ENCODE data around the gene MEGF11.

Gene MEGF11

DNA sequence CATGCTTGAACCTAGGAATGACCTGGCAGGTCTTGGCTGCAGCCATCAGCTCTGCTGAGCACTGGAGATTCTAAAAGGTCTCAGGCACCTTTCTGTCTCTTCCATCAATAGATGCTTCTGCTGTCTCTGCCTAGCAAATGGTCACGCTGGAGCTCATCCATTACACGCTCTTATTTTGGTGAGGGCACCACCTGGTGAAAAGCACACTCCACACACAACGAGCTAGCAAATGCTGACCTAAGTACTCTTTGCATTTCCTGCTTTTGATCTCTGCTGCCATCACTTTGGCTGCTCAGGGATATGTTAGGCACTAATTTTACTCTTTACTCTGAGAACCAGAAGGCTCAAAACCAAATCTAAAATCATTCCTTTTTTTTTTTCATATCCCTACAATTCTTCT lies 293.0 kb downstream of the MEGF11 start:
- H3K27ac ChIP-seq (ENCODE audit: low read length) = no peak overlapping the region
- H3K79me2 ChIP-seq (ENCODE audit: low read length) = no peaks in the 10 kb centered on the region
- no peak overlapping the region for H3K9ac ChIP-seq (ENCODE audit: low read length)
- H3K4me3 ChIP-seq (ENCODE audit: low read length) = no peak overlapping the region
- no peak overlapping the region for H3K4me2 ChIP-seq (ENCODE audit: low read length)
- no peaks in the 10 kb centered on the region for H3K4me1 ChIP-seq (ENCODE audit: low read length)
- no peaks in the 10 kb centered on the region for H3K36me3 ChIP-seq (replicated peaks; ENCODE audit: low read depth, low read length)
- no peaks in the 10 kb centered on the region for H3K9me3 ChIP-seq (ENCODE audit: insufficient read depth, low read length)
- H4K20me1 ChIP-seq (ENCODE audit: insufficient read depth, low read length) = no peaks in the 10 kb centered on the region
- TF ChIP-seq, protein P1, sequence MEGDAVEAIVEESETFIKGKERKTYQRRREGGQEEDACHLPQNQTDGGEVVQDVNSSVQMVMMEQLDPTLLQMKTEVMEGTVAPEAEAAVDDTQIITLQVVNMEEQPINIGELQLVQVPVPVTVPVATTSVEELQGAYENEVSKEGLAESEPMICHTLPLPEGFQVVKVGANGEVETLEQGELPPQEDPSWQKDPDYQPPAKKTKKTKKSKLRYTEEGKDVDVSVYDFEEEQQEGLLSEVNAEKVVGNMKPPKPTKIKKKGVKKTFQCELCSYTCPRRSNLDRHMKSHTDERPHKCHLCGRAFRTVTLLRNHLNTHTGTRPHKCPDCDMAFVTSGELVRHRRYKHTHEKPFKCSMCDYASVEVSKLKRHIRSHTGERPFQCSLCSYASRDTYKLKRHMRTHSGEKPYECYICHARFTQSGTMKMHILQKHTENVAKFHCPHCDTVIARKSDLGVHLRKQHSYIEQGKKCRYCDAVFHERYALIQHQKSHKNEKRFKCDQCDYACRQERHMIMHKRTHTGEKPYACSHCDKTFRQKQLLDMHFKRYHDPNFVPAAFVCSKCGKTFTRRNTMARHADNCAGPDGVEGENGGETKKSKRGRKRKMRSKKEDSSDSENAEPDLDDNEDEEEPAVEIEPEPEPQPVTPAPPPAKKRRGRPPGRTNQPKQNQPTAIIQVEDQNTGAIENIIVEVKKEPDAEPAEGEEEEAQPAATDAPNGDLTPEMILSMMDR (IDR thresholded peaks at IDR 0.05; ENCODE audit: low read depth, low read length) = no peak
- TF ChIP-seq EZH2phosphoT487 (IDR thresholded peaks at IDR 0.05; ENCODE audit: low read depth) = no peak
- H3K27me3 ChIP-seq (ENCODE audit: low read depth, low read length) = peaks cover 64% of the 10 kb centered on the region
- no peak overlapping the region for H2AFZ ChIP-seq (ENCODE audit: low read depth, low read length)

DNA sequence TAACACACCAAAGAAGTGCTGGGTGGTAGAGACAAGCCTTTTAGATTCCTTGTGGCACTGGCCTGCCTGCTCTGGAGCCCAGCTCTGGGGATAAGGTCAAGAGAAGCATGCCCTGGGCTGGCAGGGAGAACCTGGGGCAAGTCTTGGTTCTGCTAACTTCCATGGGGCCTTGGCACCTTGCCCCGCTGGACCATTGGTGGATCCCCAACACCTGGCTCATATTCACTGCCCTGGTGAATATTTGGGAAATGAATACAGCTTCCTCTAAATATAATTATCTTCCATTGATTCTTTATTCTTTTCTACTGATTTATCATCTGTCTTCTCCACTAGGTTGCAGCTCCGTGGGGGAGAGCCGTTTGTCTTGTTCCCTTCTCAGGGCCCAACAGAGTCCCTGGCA lies 294.7 kb downstream of the MEGF11 start:
- Histone ChIP-seq H3K36me3 (replicated peaks; ENCODE audit: low read depth, low read length) (no peaks in the 10 kb centered on the region), H3K79me2 (ENCODE audit: low read length) (no peaks in the 10 kb centered on the region), H3K27me3 (ENCODE audit: low read depth, low read length) (peaks cover 65% of the 10 kb centered on the region), H3K4me1 (ENCODE audit: low read length) (no peaks in the 10 kb centered on the region), H3K9ac (ENCODE audit: low read length) (no peak overlapping the region), H3K4me2 (ENCODE audit: low read length) (no peak overlapping the region), H4K20me1 (ENCODE audit: insufficient read depth, low read length) (no peaks in the 10 kb centered on the region), H2AFZ (ENCODE audit: low read depth, low read length) (no peak overlapping the region), H3K27ac (ENCODE audit: low read length) (no peak overlapping the region), H3K9me3 (ENCODE audit: insufficient read depth, low read length) (no peaks in the 10 kb centered on the region), H3K4me3 (ENCODE audit: low read length) (no peak overlapping the region)
- TF ChIP-seq, protein P1 (IDR thresholded peaks at IDR 0.05; ENCODE audit: low read depth, low read length) = no peak
- no peak for TF ChIP-seq EZH2phosphoT487 (IDR thresholded peaks at IDR 0.05; ENCODE audit: low read depth)

DNA sequence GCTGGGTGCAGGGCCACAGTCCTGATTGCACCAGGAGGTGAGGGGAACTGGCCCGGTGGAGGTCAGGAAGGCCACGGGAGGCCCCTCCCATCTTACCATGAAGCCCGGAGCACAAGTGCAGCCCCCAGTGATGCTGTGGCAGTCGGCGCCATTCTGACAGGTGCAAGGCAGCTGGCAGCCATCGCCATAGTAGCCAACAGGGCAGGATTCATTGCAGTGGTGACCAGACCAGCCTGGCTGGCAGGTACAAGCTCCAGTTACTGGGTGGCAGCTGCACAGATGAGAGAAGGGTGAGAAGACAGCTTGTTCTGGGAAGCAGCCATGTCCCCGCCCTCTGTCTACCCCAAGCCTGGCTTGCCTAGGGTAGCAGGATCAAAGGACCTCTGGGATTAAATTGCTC lies 296.1 kb downstream of the MEGF11 start:
- no peak overlapping the region for H2AFZ ChIP-seq (ENCODE audit: low read depth, low read length)
- TF ChIP-seq EZH2phosphoT487 (IDR thresholded peaks at IDR 0.05; ENCODE audit: low read depth) = no peak
- TF ChIP-seq, protein P1 (IDR thresholded peaks at IDR 0.05; ENCODE audit: low read depth, low read length) = no peak
- no peaks in the 10 kb centered on the region for H3K36me3 ChIP-seq (replicated peaks; ENCODE audit: low read depth, low read length)

DNA sequence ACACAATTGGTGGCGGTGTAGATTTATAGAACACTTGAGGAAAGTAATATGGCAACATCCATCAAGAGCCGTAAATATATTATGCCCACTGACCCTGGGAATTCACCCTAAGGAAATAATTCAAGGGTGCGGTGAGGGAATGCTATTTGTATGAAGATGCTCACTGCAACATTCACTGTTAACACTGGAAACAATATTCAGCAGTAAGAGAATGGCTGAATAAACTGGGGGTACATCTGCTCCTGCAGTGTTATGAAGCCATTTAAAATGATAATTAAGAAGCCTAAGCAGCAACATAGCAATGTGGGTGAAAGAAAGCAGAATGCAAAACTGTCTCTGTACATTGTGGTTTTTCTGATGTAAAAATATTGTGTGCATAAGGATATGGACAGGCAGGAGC lies 296.7 kb downstream of the MEGF11 start:
- Histone ChIP-seq H3K36me3 (replicated peaks; ENCODE audit: low read depth, low read length) (no peaks in the 10 kb centered on the region), H3K79me2 (ENCODE audit: low read length) (no peaks in the 10 kb centered on the region), H2AFZ (ENCODE audit: low read depth, low read length) (no peak overlapping the region), H4K20me1 (ENCODE audit: insufficient read depth, low read length) (no peaks in the 10 kb centered on the region), H3K27me3 (ENCODE audit: low read depth, low read length) (peaks cover 50% of the 10 kb centered on the region), H3K4me1 (ENCODE audit: low read length) (no peaks in the 10 kb centered on the region), H3K4me2 (ENCODE audit: low read length) (no peak overlapping the region), H3K27ac (ENCODE audit: low read length) (no peak overlapping the region), H3K9me3 (ENCODE audit: insufficient read depth, low read length) (no peaks in the 10 kb centered on the region), H3K9ac (ENCODE audit: low read length) (no peak overlapping the region), H3K4me3 (ENCODE audit: low read length) (no peak overlapping the region)
- TF ChIP-seq EZH2phosphoT487 (IDR thresholded peaks at IDR 0.05; ENCODE audit: low read depth) = no peak
- TF ChIP-seq, protein P1 (IDR thresholded peaks at IDR 0.05; ENCODE audit: low read depth, low read length) = no peak

More for the DNA sequence above, 296.1 kb downstream of the MEGF11 start:
- H3K4me3 ChIP-seq (ENCODE audit: low read length) = no peak overlapping the region
- no peak overlapping the region for H3K4me2 ChIP-seq (ENCODE audit: low read length)
- H3K9me3 ChIP-seq (ENCODE audit: insufficient read depth, low read length) = no peaks in the 10 kb centered on the region
- H3K9ac ChIP-seq (ENCODE audit: low read length) = no peak overlapping the region
- H3K4me1 ChIP-seq (ENCODE audit: low read length) = no peaks in the 10 kb centered on the region
- H3K27ac ChIP-seq (ENCODE audit: low read length) = no peak overlapping the region
- H3K27me3 ChIP-seq (ENCODE audit: low read depth, low read length) = peaks cover 53% of the 10 kb centered on the region
- H4K20me1 ChIP-seq (ENCODE audit: insufficient read depth, low read length) = no peaks in the 10 kb centered on the region
- no peaks in the 10 kb centered on the region for H3K79me2 ChIP-seq (ENCODE audit: low read length)

Measured in OCI-LY3 (cell line).